Neural progenitor cell (in vitro differentiated cells): ENCODE data around the gene MUC7. TPM values are rescaled to one million over a fixed set of nuclear protein-coding genes. Genes with fewer than 3 reads are reported as not detected.

Experiments used
- DNase-seq: peaks from one replicate; pipeline ENCODE4 v3.0.0-alpha.2; 2016; ENCODE audit warnings: low spot score
- H2AFZ ChIP-seq: fragments of 200-600 bp; sonication (generic); replicated peaks from 2 replicates; pipeline ENCODE4 v1.6.1; 2016; ENCODE audit warnings: antibody characterized with exemption
- H3F3A ChIP-seq: fragments of 200-600 bp; sonication (generic); 2 replicates; pipeline ENCODE4 v1.6.1; 2016; ENCODE audit warnings: antibody characterized with exemption, low read depth
- H3K27ac ChIP-seq: fragments of 200-600 bp; sonication (generic); 2 replicates; pipeline ENCODE4 v1.5.1; 2016; ENCODE audit warnings: mild to moderate bottlenecking
- H3K27me3 ChIP-seq: fragments of 200-600 bp; sonication (generic); 2 replicates; pipeline ENCODE4 v1.6.1; 2016; ENCODE audit warnings: mild to moderate bottlenecking, moderate library complexity
- H3K36me3 ChIP-seq: fragments of 200-600 bp; sonication (generic); 2 replicates; pipeline ENCODE4 v1.5.1; 2016
- H3K4me1 ChIP-seq: fragments of 200-600 bp; sonication (generic); 2 replicates; pipeline ENCODE4 v1.6.1; 2016; ENCODE audit warnings: mixed run types
- H3K4me2 ChIP-seq: fragments of 200-600 bp; sonication (generic); 2 replicates; pipeline ENCODE4 v1.6.1; 2016
- H3K4me3 ChIP-seq: fragments of 200-600 bp; sonication (generic); 2 replicates; pipeline ENCODE4 v1.5.1; 2016
- H3K79me2 ChIP-seq: fragments of 200-600 bp; sonication (generic); 2 replicates; pipeline ENCODE4 v1.6.1; 2016; ENCODE audit warnings: low read depth
- H3K9ac ChIP-seq: fragments of 200-600 bp; sonication (generic); 2 replicates; pipeline ENCODE4 v1.6.1; 2016
- H3K9me3 ChIP-seq: fragments of 200-600 bp; sonication (generic); 2 replicates; pipeline ENCODE4 v1.5.1; 2016; ENCODE audit warnings: low read depth
- H4K20me1 ChIP-seq: fragments of 200-600 bp; sonication (generic); 2 replicates; pipeline ENCODE4 v1.6.1; 2016; ENCODE audit warnings: low read depth
- H3K27ac Mint-ChIP-seq: 3 replicates; pipeline ENCODE4 v1.8.0; 2021; ENCODE audit warnings: mixed read lengths
- H3K27me3 Mint-ChIP-seq: 2 replicates; pipeline ENCODE4 v1.8.0; 2022; ENCODE audit warnings: low read depth, mild to moderate bottlenecking, inconsistent platforms, moderate library complexity, mixed read lengths; ENCODE audit not compliant: insufficient read depth
- H3K36me3 Mint-ChIP-seq: 3 replicates; pipeline ENCODE4 v1.8.0; 2021; ENCODE audit warnings: mixed read lengths
- H3K4me1 Mint-ChIP-seq: 3 replicates; pipeline ENCODE4 v1.8.0; 2021; ENCODE audit warnings: mixed read lengths
- H3K4me3 Mint-ChIP-seq: 3 replicates; pipeline ENCODE4 v1.8.0; 2021; ENCODE audit warnings: mild to moderate bottlenecking, moderate library complexity, mixed read lengths
- H3K9me3 Mint-ChIP-seq: 3 replicates; pipeline ENCODE4 v1.8.0; 2020; ENCODE audit warnings: mixed read lengths
- CTCF ChIP-seq: fragments of 200-600 bp; sonication (generic); IDR thresholded peaks from 2 replicates; pipeline ENCODE4 v1.5.1; 2017; ENCODE audit warnings: antibody characterized with exemption, mild to moderate bottlenecking
- EZH2 ChIP-seq: fragments of 200-600 bp; sonication (generic); IDR thresholded peaks from 2 replicates; pipeline ENCODE4 v1.6.1; 2017; ENCODE audit warnings: antibody characterized with exemption, mild to moderate bottlenecking, moderate library complexity
- EZH2phosphoT487 ChIP-seq: fragments of 200-600 bp; sonication (generic); IDR thresholded peaks from 2 replicates; pipeline ENCODE4 v1.6.1; 2017; ENCODE audit warnings: antibody characterized with exemption
- total RNA-seq: library from RNA; depleted of rRNA; stranded (reverse); fragments of >200 nt; gene quantifications from 2 replicates; pipeline ENCODE4 v1.2.3, GENCODE V29; 2015; ENCODE audit warnings: low replicate concordance

The MUC7 gene
- total RNA-seq, result not detected in 2 replicates

DNA sequence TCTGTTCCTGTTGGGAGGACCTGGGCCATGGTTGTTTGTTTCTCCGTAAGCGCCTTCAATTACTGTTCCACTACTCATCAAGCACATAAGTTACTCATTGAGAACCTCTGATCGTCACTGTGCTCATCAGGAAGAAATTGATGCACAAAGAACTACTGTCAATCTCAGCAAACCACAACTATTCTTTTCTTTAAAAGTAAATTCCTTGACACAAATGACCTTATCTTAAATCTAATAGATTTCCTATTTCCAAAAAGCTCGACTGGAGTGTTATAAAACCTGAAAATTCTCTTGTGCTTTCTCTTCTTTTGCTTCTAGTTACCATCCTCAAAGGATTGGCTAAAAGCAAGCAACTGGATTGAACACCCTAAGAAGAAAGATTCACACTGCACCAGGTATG is at the start of gene MUC7:
Gene MUC7 (plus strand): TSS at position 301 of the 400 bp plus-strand sequence. CDS start 1,825 bp downstream, outside the sequence.
- Histone ChIP-seq H3K4me1 (no peaks in the 10 kb centered on the region), H3K79me2 (no peaks in the 10 kb centered on the region), H3K4me3 (no peak within 1 kb of the TSS), H3K9ac (no peak within 1 kb of the TSS), H3K27me3 (no peaks in the 10 kb centered on the region), H3K9me3 (no peaks in the 10 kb centered on the region), H2AFZ (no peak within 1 kb of the TSS), H3K4me2 (no peak within 1 kb of the TSS), H3F3A (no peaks in the 10 kb centered on the region), H3K36me3 (no peaks in the 10 kb centered on the region), H4K20me1 (no peaks in the 10 kb centered on the region), H3K27ac (no peak within 1 kb of the TSS)
- Mint-ChIP-seq H3K36me3 (no peaks in the 10 kb centered on the region), H3K4me1 (no peaks in the 10 kb centered on the region), H3K27ac (no peak within 1 kb of the TSS), H3K9me3 (peaks cover 8% of the 10 kb centered on the region), H3K27me3 (no peaks in the 10 kb centered on the region), H3K4me3 (no peak within 1 kb of the TSS)
- no peak for DNase-seq
- TF ChIP-seq EZH2, result no peak
- no peak for TF ChIP-seq CTCF
- TF ChIP-seq EZH2phosphoT487, result no peak

- H3K9me3 Mint-ChIP-seq, result peaks cover 14% of the 10 kb centered on the region
- H3K27me3 Mint-ChIP-seq, result no peaks in the 10 kb centered on the region
- Histone ChIP-seq H2AFZ (no peak overlapping the region), H3F3A (no peaks in the 10 kb centered on the region), H3K4me3 (no peak overlapping the region), H4K20me1 (no peaks in the 10 kb centered on the region), H3K27ac (no peak overlapping the region), H3K9me3 (no peaks in the 10 kb centered on the region), H3K79me2 (no peaks in the 10 kb centered on the region), H3K4me2 (no peak overlapping the region), H3K9ac (no peak overlapping the region), H3K27me3 (no peaks in the 10 kb centered on the region), H3K36me3 (no peaks in the 10 kb centered on the region), H3K4me1 (no peaks in the 10 kb centered on the region)
- H3K27ac Mint-ChIP-seq, result no peak overlapping the region
- H3K4me3 Mint-ChIP-seq, result no peak overlapping the region
- H3K36me3 Mint-ChIP-seq, result no peaks in the 10 kb centered on the region
- TF ChIP-seq EZH2phosphoT487, result no peak
- no peak for TF ChIP-seq CTCF
- no peak for TF ChIP-seq EZH2
- no peaks in the 10 kb centered on the region for H3K4me1 Mint-ChIP-seq
- no peak for DNase-seq
Observed at GRCh38 chr4:70425306-70425705, 46.7 kb upstream of the MUC7 start.

- H3K4me3 ChIP-seq, result no peak overlapping the region
Observed at GRCh38 chr4:70426789-70427188, 45.2 kb upstream of the MUC7 start.

More at GRCh38 chr4:70426789-70427188, 45.2 kb upstream of the MUC7 start:
- Histone ChIP-seq H3K4me1 (no peaks in the 10 kb centered on the region), H3K36me3 (no peaks in the 10 kb centered on the region), H3K4me2 (no peak overlapping the region), H4K20me1 (no peaks in the 10 kb centered on the region), H2AFZ (no peak overlapping the region), H3K9me3 (no peaks in the 10 kb centered on the region), H3F3A (no peaks in the 10 kb centered on the region), H3K27me3 (no peaks in the 10 kb centered on the region), H3K27ac (no peak overlapping the region), H3K79me2 (no peaks in the 10 kb centered on the region), H3K9ac (no peak overlapping the region)
- no peaks in the 10 kb centered on the region for H3K36me3 Mint-ChIP-seq
- no peak for TF ChIP-seq EZH2phosphoT487
- no peak for TF ChIP-seq CTCF
- TF ChIP-seq EZH2, result no peak
- H3K27ac Mint-ChIP-seq, result no peak overlapping the region
- H3K4me1 Mint-ChIP-seq, result no peaks in the 10 kb centered on the region
- peaks cover 14% of the 10 kb centered on the region for H3K9me3 Mint-ChIP-seq
- H3K4me3 Mint-ChIP-seq, result no peak overlapping the region
- DNase-seq, result no peak
- no peaks in the 10 kb centered on the region for H3K27me3 Mint-ChIP-seq
